ENCODE data around the gene NRG4. TPM values are rescaled to one million over a fixed set of nuclear protein-coding genes. Genes with fewer than 3 reads are reported as not detected.

The NRG4 gene
- total and polyA plus RNA-seq, 9 of the 15 experiments (the other 6 are each of a cell fraction or from before 2014, with no cell fraction given), result 0.33 to 2.5 (median 0.76) TPM

DNA sequence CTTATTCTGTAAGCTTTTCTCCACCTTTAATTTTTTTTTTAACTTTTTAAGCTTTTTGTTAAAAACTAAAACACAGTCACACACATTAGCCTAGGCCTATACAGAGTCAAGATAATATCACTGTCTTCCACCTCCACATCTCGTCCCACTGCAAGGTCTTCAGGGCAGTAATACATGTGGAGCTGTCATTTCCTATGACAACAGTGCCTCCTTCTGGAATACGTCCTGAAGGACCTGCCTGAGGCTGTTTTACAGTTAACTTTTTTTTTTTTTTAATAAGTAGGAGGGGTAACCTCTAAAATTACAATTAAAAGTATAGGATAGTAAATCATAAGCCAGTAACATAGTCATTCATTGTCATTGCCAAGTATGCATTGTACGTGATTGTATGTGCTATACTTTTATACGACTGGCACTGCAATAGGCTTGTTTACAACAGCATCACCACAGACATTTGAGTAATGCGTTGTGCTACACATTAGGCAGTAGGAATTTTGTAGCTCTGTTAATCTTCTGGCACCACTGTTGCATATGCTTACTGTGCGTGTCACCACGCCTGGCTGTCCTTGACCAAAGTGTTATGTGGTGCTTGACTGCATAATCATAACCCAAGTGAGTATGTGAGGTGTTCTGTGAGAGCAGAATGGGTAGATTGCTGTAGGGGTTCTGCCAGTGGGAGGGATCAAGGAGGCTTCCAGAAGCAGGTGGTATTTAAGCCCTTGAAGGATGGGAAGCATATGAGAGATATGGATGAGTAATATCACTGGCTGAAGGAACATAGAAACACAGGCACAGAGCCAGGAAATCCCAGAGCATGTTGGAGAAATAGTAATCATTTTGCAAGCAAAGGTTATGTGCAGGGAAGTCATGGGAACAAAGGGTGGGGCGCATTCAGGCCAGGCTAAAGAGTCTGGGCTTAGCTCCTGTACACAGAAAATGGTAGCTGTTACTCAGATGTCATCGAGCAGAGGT is 90.2 kb downstream of the NRG4 start (continued):
- TF ChIP-seq PBX2 (CRISPR knock-in tag; IDR thresholded peaks at IDR 0.05; ENCODE audit: low read depth) (no peak), PBX2 (tag; conservative IDR thresholded peaks at IDR 0.05; ENCODE audit: low read depth) (0 out of 2 replicates have a peak, but pooled peaks have one; percentile 19), REST (IDR thresholded peaks at IDR 0.05; ENCODE audit: borderline replicate concordance) (peak; percentile 84; the same call in 1 of the 2 replicates), REST (CRISPR knock-in tag; IDR thresholded peaks at IDR 0.05; ENCODE audit: low read depth) (no peak), HES1 (IDR thresholded peaks at IDR 0.05; ENCODE audit: low read depth) (no peak), NR1H2 (CRISPR knock-in tag; IDR thresholded peaks at IDR 0.05) (no peak), SMC3 (conservative IDR thresholded peaks at IDR 0.05; ENCODE audit: insufficient read depth, low read depth, low read length) (peak; percentile 64), PTBP1 (IDR thresholded peaks at IDR 0.05; ENCODE audit: low read depth, low read length) (no peak)
- TF ChIP-seq, protein P1, sequence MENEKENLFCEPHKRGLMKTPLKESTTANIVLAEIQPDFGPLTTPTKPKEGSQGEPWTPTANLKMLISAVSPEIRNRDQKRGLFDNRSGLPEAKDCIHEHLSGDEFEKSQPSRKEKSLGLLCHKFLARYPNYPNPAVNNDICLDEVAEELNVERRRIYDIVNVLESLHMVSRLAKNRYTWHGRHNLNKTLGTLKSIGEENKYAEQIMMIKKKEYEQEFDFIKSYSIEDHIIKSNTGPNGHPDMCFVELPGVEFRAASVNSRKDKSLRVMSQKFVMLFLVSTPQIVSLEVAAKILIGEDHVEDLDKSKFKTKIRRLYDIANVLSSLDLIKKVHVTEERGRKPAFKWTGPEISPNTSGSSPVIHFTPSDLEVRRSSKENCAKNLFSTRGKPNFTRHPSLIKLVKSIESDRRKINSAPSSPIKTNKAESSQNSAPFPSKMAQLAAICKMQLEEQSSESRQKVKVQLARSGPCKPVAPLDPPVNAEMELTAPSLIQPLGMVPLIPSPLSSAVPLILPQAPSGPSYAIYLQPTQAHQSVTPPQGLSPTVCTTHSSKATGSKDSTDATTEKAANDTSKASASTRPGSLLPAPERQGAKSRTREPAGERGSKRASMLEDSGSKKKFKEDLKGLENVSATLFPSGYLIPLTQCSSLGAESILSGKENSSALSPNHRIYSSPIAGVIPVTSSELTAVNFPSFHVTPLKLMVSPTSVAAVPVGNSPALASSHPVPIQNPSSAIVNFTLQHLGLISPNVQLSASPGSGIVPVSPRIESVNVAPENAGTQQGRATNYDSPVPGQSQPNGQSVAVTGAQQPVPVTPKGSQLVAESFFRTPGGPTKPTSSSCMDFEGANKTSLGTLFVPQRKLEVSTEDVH (IDR thresholded peaks at IDR 0.05; ENCODE audit: low read depth, partially characterized antibody), result peak; percentile 41
